GDM1 (cell line): ENCODE results near the gene INSIG1.

ENCODE experiments used
- DNase-seq: peaks from one replicate; lab custom pipeline; 2025; lab: John Stamatoyannopoulos, UW

The INSIG1 gene

GRCh38 chr7:155349601-155350331, 52.1 kb downstream of the INSIG1 start:
- DNase-seq: no peak

GRCh38 chr7:155351120-155351870, 53.6 kb downstream of the INSIG1 start:
- DNase-seq: no peak

- DNase-seq: no peak
Observed at GRCh38 chr7:155352076-155352752, 54.5 kb downstream of the INSIG1 start.

GRCh38 chr7:155352753-155353115, 55.1 kb downstream of the INSIG1 start:
- DNase-seq: no peak

- no peak for DNase-seq
Observed at GRCh38 chr7:155353256-155353897, 55.7 kb downstream of the INSIG1 start.

- no peak for DNase-seq
Observed at GRCh38 chr7:155354371-155355048, 56.8 kb downstream of the INSIG1 start.

- no peak for DNase-seq
Observed at GRCh38 chr7:155355176-155355575, 57.5 kb downstream of the INSIG1 start.

- no peak for DNase-seq
Observed at GRCh38 chr7:155355745-155356144, 58.1 kb downstream of the INSIG1 start.

- DNase-seq: no peak
Observed at GRCh38 chr7:155356323-155357105, 58.8 kb downstream of the INSIG1 start.

- peak; percentile 41 for DNase-seq
Observed at GRCh38 chr7:155357573-155358041, 59.9 kb downstream of the INSIG1 start.

- no peak for DNase-seq
Observed at GRCh38 chr7:155358066-155358947, 60.6 kb downstream of the INSIG1 start.

GRCh38 chr7:155358948-155359712, 61.5 kb downstream of the INSIG1 start:
- DNase-seq: no peak
